RWPE1 (cell line): ENCODE results near the gene SLMAP.

Experiments used
- CTCF ChIA-PET: fragments of 350-600 bp; sonication (Branson Sonifier 250); formaldehyde crosslinking; extraction: SDS; loops from one replicate; lab custom pipeline; 2021; lab: Yijun Ruan, JAX
- POLR2A ChIA-PET: fragments of 400-600 bp; formaldehyde crosslinking; extraction: SDS; loops from one replicate; lab custom pipeline; 2020; ENCODE audit warnings: antibody characterized with exemption; ENCODE audit not compliant: low non-redundant PET; lab: Yijun Ruan, JAX
- DNase-seq: peaks from one replicate; pipeline ENCODE4 v3.0.0; 2012; ENCODE audit warnings: low spot score
- H3K27ac ChIP-seq: fragments of 450-650 bp; 2 replicates; pipeline ENCODE4 v1.5.1; 2017
- TF ChIP-seq, protein P1 (sequence below): fragments of 450-650 bp; conservative IDR thresholded peaks from 2 replicates; pipeline ENCODE4 v1.5.1; 2017; ENCODE audit warnings: low read depth, mild to moderate bottlenecking

SLMAP gene

DNA sequence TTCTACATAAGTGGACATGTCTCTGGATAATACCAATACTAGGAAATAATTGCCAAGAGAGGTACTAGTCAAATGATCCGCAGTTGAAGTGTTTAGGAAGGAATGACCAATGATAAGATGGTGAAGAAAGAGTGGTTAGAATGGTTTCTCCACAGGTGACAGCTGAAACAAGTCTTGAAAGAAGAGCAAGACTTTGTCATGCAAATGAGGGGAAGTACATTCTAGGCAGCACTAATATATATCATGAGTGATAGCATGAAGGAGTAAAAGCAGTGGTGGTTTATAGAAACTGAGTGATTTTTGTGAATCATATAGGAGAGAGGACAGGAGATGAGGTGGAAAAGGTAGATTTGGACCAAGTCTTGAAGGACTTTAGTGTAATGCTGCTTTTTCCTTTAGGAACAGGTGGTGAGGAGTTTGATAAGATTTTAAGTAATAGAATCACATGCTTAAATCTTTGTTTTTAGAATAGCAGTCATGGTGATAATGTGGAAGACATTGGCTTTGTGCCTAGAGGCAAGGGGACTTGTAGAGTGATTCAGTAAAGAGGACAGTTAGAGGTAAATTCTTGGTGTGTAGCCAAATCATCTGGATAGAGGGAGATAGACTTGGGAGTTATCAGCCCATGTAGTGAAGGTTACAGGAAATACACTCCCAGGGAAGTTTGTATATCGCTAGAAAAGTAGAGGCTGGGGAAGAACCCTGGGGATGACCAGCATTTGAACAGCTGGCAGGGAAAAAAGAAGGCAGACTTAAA is 31.9 kb downstream of the SLMAP start:
- TF ChIP-seq, protein P1, sequence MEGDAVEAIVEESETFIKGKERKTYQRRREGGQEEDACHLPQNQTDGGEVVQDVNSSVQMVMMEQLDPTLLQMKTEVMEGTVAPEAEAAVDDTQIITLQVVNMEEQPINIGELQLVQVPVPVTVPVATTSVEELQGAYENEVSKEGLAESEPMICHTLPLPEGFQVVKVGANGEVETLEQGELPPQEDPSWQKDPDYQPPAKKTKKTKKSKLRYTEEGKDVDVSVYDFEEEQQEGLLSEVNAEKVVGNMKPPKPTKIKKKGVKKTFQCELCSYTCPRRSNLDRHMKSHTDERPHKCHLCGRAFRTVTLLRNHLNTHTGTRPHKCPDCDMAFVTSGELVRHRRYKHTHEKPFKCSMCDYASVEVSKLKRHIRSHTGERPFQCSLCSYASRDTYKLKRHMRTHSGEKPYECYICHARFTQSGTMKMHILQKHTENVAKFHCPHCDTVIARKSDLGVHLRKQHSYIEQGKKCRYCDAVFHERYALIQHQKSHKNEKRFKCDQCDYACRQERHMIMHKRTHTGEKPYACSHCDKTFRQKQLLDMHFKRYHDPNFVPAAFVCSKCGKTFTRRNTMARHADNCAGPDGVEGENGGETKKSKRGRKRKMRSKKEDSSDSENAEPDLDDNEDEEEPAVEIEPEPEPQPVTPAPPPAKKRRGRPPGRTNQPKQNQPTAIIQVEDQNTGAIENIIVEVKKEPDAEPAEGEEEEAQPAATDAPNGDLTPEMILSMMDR: no peak
- DNase-seq: no peak
- H3K27ac ChIP-seq: no peak overlapping the region
- ChIA-PET POLR2A (no interaction called here), CTCF (interaction anchor here (0.5 kb wide), 1 partner anchor 14 kb away, joined by 3 read pairs; no protein-coding TSS in a partner anchor)

DNA sequence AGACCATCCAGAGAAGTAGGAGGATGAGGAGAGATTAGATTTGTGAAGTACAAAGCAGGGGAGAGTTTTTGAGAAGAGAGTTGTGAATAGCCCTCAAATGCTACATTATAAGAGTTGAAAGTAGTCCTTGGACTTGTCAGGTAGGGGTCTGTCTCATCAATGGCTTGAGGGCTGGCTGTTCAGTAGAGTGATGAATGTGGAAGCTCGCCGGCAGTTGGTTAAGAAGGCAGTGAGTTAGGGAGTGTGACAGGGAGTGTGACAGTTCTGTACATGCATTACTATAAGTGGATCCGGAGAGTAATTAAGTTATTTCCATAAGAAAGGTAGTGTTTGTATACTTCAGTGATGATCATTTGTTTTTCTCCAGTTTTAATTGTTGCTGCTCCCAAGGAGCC is 32.5 kb downstream of the SLMAP start:
- TF ChIP-seq, protein P1: no peak
- ChIA-PET CTCF (no interaction called here), POLR2A (no interaction called here)
- DNase-seq: no peak
- no peak overlapping the region for H3K27ac ChIP-seq

DNA sequence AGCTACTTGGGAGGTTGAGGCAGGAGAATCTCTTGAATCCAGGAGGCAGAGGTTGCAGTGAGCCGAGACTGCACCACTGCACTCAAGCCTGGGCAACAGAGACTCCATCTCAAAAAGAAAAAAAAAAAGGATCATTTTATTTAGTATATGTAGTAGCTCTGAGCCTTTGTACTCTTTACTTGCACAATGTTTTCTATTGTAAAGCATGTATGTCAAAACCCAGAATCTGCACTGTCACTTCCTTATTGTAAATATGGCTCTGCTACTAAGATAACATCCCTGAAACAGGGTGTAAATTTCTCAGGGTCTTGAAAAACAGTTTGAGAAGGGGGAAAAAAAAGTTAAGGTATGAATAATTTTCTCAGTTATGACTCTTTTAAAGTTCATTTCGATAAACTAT is 35.1 kb downstream of the SLMAP start:
- TF ChIP-seq, protein P1: no peak
- no peak for DNase-seq
- ChIA-PET CTCF (no interaction called here), POLR2A (no interaction called here)
- H3K27ac ChIP-seq: no peak overlapping the region

DNA sequence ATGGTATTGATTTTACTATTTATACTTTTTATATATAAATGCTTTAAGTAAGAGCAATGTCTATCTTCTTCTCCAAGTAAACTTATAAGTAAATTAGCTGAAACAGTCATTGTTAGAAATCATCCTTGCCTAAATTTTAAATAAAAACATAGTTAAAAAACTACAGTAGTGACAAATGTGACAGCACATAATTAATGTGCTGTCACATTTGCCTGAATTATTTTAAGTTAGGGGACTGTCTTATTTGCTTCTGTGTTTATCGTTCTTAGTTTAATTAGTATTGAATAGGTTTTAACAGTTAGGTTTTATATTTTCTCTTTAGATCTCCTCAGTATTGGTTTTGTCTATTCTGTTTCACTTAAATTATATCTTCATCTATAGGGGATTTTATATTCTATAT is 36.1 kb downstream of the SLMAP start:
- TF ChIP-seq, protein P1: no peak
- ChIA-PET CTCF (no interaction called here), POLR2A (no interaction called here)
- H3K27ac ChIP-seq: no peak overlapping the region
- no peak for DNase-seq

DNA sequence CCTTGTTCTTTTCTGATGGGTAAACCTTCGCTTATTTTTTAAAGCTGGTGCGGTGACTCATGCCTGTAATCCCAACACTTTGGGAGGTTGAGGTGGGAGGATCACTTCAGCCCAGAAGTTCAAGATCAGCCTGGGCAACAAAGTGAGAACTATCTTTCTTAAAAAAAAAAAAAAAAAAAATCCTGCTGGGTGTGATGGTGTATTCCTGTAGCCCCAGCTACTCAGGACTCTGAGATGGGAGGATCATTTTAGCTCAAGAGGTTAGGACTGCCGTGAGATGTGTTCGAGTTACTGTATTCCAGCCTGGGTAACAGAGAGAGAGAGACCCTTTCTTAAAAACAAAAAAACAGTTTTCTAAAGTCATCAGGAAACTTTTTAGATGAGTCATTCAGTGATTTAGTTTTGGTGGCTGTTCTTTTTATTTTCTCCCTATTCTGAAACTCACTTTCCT is 37.7 kb downstream of the SLMAP start:
- ChIA-PET POLR2A (no interaction called here), CTCF (no interaction called here)
- TF ChIP-seq, protein P1: no peak
- DNase-seq: no peak
- H3K27ac ChIP-seq: no peak overlapping the region

DNA sequence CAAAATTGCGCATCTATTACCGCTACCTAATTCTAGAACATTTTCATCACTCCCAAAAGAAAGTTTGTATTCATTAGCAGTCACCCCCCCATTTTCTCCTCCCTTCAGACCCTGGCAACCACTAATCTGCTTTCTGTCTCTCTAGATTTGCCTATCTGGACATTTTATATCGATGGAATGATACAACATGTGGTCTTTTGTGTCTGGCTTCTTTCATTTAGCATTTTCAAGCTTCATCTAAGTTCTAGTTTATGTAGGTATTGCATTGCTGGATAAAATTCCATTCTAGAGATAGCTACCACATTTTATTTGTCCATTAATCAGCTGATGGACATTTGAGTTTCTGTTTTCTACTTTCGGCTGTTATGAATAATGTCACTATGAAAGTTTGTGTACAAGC is 38.4 kb downstream of the SLMAP start:
- CTCF ChIA-PET: no interaction called here
- TF ChIP-seq, protein P1: no peak
- no peak for DNase-seq
- POLR2A ChIA-PET: no interaction called here
- H3K27ac ChIP-seq: no peak overlapping the region
